HG03135 (cell line): ENCODE data around the gene CDK12.

Source experiments
- ATAC-seq: cut with Tn5 transposase; IDR thresholded peaks from one replicate; pipeline ENCODE4 v1.9.1; 2021; ENCODE audit warnings: mild to moderate bottlenecking, moderate library complexity; ENCODE audit not compliant: unreplicated experiment

CDK12 gene

GRCh38 chr17:39547713-39548478 lies 86.6 kb downstream of the CDK12 start:
- ATAC-seq: no peak

DNA sequence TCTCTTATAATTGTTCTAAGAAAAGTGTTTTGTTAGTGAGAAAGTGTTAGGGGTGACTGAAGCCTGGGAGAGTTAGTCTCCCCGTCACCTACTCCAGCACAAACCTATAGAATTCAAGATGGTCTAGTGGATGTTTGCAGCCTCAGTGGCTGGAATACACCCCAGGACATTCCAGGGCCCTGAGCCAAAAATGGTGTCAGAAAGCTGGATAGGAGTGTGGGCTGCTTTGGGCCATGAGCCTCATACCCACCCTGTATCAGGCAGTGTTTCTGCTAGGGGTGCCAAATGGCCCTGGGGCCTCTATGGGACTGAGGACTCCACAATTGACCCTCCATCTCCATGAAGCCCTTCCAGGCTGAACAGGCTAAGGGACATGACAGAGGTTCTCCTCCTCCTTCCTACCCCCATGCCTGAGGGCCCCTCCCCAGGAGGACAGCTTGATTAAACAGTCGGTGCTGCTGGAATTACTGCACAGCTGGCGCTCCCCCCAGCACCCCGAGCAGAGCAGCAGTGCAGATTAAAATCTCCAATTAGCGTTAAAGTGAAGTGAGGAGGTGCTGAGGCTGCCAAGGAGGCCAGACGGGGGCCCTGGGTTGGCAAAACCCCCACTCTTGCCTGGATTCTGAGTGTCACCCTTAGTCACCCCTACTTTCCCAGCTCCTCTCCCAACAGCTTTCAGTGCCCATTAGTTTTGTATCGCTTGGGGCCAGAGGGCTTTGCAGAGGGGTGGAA lies 87.4 kb downstream of the CDK12 start:
- ATAC-seq: no peak

- no peak for ATAC-seq
Observed at GRCh38 chr17:39549747-39550573, 88.7 kb downstream of the CDK12 start.

GRCh38 chr17:39551879-39552278 lies 90.6 kb downstream of the CDK12 start:
- no peak for ATAC-seq

- no peak for ATAC-seq
Observed at GRCh38 chr17:39553341-39553945, 92.2 kb downstream of the CDK12 start.

DNA sequence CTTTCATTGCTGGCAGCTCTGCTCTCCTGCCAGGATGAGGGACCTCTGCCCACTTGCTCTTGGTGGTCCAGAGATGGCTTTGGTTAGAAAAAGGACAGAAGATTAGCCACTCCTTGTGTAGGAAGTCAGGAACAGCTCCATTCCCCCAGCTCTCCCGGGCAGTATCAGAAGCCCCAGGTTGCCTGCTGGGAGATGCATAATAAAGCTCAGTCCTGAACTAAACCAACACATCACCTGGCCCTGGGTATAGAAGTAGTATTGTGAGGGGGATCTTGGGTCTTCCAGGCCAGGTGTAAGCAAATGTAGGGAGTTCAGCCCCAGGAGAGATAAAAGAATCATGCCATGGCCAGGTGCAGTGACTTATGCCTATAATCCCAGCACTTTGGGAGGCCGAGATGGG lies 94.1 kb downstream of the CDK12 start:
- ATAC-seq: no peak

GRCh38 chr17:39556423-39556822 lies 95.1 kb downstream of the CDK12 start:
- ATAC-seq: no peak

GRCh38 chr17:39562395-39562794 lies 101.1 kb downstream of the CDK12 start:
- no peak for ATAC-seq

DNA sequence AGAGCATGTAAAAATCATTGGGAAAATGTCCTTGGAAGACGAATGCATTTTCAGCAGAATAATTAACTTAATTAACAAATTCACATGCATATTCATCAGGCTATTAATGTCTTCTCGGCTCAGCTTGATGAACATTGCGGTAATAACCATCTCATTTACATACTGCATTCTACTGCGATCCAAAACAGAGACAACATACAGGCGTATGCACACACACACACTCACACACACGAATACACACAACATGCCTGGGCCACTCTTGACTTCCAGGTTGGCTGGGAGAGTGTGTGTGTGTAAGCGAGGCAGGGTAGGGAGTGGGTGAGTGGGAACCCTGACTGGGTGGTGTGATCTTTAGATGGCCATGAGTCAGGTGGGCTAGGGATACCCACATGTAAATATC lies 101.7 kb downstream of the CDK12 start:
- ATAC-seq: no peak

- no peak for ATAC-seq
Observed at GRCh38 chr17:39563476-39563875, 102.2 kb downstream of the CDK12 start.

DNA sequence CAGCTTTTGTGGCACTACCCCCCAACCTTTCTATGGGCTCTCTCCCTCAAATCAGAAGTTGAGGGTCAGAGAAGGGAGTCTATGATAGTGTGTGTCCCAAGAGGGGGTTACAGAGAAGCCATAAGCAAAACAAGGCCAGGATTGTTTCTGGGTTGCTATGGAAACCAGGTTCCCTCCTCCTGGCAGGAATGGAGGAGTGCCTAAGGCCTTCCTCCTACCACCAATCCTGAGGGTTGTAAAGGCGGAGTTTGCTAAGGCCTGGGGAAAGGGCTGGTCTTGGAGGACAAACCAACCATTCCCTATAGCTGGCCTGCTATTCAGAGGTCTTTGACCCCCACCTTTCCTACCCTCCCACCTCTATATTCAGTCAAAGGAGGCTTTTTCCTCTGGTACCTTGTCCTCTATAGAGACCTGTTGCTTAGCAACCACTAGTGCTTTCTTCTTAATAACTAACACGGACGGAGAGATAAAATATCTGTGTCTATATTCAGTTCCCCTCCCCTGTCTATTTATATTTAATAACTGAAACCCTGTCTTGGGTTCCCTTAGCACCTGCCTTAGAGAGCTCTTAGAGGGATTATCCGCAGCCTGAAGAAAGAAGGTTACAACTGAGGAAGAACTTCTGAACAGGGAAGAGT lies 103.0 kb downstream of the CDK12 start:
- ATAC-seq: no peak

GRCh38 chr17:39566094-39566850 lies 105.0 kb downstream of the CDK12 start:
- ATAC-seq: no peak

DNA sequence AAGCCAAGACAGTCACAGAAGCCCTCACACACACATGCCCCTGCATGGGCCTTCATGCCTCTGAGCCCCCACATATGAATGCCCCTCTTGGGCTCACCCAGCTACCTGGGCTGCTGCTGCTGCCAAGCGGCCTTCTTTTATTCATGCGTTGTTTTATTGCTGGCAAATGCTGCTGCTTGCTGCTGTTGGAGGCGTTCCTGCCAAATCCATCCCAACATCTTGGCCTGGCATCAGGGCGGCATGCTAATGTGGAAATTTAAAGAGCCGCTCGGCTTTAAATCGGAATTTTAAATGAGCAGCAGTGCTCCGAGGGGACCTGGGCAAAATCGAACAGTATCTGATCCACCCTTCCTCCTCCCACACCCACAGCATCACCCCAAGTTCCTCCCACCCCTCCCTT lies 107.4 kb downstream of the CDK12 start:
- no peak for ATAC-seq

DNA sequence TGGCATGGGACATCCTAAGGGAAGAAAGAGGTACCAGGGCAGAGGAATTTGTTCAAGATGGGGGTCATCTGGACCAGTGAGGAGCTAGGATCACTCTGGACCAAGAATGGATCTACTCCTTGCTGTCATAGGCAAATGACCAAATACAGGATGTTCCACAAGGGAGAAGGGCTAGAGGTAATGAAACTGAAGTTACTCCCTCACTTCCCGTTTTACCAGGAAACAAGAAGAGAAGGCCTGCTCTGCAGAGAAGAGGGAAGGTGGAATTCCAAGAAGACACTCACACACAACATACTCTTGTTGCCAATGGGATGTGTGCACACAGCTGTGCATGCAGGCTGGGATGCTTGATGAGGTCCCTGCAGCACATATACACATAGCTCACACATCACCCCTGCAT lies 107.8 kb downstream of the CDK12 start:
- ATAC-seq: no peak

DNA sequence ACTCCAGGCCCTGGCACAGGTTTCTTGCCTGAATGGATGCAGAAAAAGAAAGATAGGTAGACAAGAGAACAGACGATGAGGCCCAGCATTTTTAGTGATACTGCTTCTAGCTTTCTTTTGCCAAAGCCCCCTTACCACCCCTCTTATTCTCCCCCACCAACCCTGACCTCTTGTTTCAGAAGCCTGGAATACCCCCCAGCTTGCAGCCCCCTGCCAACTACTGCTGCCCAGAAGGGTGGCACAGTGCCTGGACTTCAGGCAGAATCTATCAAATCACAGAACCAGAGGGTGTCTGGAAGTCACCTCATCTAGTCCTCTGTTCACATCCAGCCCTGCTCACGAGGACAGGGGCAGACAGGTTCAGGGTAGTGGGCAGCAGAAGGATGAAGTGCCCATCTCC lies 110.8 kb downstream of the CDK12 start:
- ATAC-seq: no peak

- ATAC-seq: no peak
Observed at GRCh38 chr17:39573447-39574298, 112.4 kb downstream of the CDK12 start.

DNA sequence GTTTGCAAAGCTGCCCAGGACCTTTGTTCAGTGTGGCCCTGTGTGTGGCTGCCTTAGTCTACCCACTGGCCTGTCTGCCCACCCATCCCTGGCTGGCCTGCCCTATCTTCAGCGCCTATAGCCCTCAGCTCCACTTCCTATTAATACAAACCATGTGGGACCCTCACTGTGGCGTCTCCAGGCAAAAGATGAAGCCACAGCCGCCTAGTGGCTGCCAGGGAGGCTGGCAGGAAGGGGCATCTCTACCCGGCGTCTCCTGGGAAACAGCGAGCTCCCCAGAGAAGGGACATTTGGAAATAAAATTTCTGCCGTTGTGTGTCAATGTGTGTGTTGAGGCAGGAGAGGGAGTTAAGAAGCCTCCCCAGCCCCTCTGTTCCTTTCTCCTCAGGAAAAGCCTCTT lies 114.9 kb downstream of the CDK12 start:
- no peak for ATAC-seq

- ATAC-seq: no peak
Observed at GRCh38 chr17:39578272-39578671, 117.0 kb downstream of the CDK12 start.
